NK-92 treated with Interleukin-12 subunit alpha and Interleukin-12 subunit beta, amount 100 ng/mL, for 24 hours (cell line): Measurements from ENCODE around the gene NBEA.

Source experiments
- DNase-seq: peaks from one replicate; lab custom pipeline; 2025; lab: John Stamatoyannopoulos, UW

Gene NBEA

DNA sequence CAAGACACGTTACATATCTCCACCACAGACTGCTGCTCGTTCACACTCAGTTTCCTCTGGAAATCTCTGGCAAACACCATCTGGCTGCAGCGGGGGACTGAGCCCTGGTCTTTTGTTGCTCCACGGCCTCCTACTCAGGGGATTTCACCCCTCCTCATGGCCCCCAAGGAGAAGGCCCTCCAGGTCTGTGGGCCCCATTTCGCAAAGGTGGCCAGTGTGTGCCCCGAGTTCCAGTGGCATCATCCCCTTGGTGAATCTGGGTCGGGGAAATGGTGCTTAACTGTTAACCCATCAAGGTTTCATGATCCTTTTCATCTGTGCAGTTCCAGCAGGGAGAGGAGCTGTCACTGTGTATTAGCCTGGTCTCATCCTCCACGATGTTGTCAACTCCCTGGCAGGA is 769.8 kb downstream of the NBEA start:
- no peak for DNase-seq

DNA sequence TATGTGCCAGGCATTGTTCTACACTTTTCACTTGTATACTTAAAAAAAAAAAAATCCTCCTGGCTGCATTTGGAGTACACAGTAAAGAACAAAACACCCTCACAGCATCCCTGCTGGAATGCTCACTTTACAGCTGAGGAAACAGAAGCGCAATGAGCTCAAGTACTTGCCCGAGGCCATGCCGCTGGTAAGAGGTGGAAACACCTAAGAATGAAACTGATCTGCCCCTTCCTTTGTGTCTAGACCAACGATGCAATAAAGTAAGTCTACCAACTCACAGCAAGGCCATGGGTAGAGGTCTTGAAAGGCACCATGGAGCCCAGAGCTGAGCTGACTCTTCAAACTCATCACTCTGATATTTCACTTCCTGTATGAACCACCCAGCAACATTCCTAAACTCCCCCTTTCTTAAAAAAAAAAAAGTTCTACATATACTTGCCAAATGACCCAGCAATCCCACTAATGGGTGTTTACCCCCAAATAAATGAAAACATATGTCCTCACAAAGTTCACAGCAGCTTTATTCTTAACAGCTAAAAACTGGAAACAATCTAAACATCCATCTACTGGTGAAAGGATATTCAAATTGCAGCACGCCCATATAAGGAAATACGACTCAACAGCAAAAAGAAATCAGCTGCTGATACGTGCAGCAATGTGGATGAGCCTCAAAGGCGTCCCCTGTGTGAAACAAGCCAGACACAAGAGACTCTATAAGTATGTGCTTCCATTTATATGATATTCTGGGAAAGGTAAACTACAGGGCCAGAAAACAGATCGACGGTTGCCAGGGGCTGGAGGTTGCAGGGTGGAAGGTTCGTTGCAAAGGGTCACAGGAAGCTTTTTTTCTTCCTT is 771.1 kb downstream of the NBEA start:
- no peak for DNase-seq

DNA sequence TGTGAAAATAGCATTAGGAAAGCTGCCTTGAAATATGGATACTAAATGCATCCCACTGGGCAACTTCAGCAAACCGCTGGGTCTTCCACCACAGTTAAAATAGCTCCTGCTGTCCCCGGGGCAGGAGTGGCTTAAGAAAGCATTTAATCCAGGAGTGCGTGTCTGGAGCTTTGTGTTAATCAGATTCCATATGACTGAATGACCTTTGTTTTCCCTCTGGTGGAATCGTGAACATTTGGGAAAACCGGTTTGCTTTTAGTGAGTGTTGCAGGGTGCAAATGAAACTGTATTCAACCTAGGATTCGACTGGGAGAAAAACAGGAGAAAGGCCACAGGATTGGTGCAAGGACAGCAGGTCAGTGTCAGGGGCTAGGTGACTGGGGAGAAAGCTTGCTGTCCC is 772.1 kb downstream of the NBEA start:
- DNase-seq: no peak

DNA sequence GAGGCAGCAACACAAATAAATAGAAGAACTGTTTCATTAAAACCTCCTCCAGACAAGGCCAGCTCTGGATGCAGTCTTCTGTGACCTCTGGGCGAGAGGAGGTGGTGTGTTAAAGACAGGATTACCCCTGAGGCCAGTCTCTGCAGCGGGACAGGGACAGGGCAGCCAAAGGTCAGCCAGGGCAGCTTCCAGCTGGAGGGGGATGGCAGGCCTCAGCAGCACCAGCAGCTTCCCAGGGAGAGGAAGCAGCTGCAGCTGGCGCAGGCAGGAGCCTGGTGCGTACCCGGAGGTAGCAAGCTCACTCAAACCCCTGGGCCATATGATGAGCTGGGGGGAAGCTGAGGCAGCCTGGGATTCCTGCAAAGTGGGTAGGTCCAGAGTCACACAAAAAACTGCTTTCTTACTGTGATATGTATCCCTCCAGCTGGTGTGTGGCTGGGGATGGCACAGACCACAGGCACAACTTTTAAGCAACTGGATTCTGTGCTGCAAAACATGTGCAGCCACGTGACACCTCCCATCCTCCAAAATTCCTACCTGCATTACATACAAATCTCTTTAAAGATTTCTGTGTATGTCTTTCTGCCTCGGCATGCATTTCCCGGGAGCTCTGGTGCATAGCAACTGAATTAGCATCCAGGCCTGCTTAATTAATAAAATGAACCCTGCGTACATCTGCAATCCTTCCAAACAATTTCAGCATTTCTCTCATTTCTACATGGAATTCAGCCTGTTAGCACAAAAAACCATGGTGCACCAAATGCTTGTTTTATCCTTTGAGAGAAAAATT is 772.7 kb downstream of the NBEA start:
- no peak for DNase-seq

DNA sequence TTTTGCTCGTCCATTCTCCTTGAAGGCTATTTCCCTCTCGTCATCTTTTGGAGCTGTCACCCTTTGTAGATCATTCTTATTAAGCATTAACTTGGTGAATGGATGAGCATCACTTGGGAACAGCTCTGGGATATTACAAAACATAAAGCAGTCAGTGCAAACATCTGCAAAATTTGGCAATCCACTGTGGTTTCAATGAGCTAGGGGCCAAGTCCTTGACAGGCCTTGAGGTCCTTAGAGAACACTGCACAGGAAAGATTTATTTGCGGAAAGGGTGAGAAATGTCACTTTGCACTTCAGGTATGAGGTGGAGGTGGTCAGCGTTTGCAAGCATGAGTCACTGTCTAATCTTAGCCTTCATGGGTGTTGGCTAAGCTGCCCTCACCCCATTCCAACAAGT is 774.1 kb downstream of the NBEA start:
- DNase-seq: peak; percentile 50

DNA sequence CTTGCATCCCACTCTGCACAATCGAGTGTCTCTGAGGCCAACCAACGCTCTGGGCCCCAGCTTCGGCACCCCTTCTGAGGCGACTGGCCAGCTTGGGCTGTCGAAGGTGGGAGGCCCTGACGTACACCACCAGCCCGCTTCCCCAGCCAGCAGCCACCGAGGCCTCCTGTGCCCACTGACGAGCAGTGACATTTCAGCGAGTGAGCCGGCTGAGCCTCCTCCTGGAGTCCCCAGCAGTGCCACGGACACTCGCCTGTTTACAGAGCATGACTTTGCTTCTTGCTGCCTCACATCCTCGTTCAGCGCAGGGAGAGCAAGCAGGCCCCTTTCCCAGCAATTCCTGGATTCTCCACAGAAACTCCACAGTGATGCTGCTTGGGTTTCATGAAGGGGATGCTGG is 774.7 kb downstream of the NBEA start:
- DNase-seq: no peak

DNA sequence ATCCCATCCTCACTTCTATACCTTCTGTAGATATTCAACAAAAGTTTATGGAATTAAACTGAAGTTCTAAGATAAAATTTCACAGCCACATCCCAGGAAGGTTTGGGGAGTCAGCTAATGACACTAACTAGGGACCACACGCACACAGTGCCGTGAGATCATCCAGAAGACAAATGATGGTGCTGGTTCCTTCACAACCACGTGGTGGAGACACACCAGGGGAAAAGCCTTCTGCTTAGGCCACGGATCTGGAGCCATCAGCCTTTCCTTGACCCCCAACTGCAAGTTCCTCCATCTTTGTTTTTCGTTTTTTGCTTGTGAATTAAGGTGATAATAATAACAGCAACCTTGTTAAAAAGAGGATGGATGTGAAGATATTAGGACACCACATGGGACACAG is 776.0 kb downstream of the NBEA start:
- DNase-seq: no peak

DNA sequence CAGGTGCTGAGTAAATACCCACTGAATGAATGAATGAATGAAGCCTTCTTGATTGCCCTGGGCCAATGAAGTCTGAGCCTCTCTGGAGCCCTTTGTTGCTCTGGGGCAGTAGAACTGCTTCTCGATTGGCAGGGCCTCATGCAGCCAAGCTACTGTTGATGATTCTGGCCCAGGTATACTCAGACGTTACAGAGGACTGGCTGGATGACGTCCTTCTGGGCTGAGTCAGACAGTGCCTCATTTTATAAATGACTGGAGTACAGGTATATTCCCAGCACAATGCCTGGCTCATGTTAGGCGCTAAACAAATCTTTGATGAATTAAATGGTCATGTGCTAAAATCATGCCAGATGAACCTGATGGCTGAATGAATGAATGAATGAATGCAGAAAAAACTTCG is 778.2 kb downstream of the NBEA start:
- no peak for DNase-seq

DNA sequence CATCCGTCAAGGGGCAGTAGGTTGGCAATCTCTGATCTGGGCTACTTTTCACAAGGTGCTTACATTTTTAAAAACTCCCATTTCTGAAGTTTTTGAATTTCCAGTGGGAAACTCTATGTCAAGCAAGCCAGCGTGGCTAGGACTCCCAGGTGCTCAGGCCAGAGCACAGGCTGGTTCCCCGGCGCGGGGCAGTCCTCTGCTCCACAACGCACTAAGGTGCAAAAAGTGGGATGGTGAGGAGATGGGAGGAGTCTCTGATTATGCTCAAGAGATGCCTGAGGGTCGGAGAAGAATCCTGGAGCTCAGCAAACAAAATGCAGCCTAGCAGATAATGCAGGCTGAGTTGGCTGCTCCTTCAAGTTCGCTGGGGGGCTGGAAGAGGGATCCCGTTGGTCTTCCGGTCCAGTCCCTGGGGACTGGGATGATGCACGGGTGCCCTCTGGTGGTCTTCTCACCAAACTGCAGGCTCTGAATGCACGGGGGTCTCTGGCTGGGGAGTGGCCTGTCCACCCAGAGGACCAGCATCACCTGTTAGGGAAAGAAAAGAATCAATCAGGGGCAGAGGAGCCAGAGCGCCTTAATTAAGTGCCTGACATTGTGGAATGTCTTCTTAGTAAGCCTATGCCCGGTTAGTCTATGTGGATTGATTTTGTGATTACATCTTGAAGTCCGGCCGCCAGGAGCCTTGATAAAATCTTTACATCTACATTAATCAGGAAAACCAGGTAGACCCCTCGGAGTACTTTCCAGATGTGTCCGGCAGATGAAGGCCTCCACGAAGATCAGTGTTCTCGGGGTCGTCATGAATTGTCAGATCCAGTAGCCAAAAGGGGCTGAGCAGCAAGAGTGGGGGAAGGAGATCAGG is 778.9 kb downstream of the NBEA start:
- DNase-seq: peak; percentile 15
